ENCODE measurements around the gene VMA21. TPM values are rescaled to one million over a fixed set of nuclear protein-coding genes. Genes with fewer than 3 reads are reported as not detected.

The VMA21 gene
- total RNA-seq, 1 experiment from 2014 or later, result 117 TPM

DNA sequence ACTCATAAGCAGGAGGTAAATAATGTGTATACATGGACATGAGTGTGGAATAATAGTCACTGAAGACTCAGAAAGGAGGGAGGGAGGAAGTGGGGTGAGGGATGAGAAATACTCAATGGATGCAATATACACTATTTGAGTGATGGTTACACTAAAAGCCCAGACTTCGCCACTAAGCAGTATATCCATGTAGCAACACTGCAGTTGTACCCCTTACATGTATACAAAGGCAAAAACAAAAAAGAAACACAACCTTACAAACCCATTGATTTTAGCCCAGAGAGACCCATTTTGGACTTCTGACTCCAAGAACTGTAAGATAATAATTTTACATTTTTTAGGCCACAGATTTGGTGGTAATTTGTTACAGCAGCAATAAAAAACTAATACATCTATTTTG lies 51.5 kb downstream of the VMA21 start:
- no peaks in the 10 kb centered on the region for H3K9me3 ChIP-seq (ENCODE audit: control insufficient read depth, insufficient read depth, low read depth, low read length)
- no peaks in the 10 kb centered on the region for H3K4me1 ChIP-seq (ENCODE audit: control insufficient read depth, insufficient read depth, low read length)
- intact Hi-C loops (cut with micrococcal nuclease; ENCODE audit: unreplicated experiment) (no loop called here), in situ Hi-C loops (cut with HindIII; ENCODE audit: low pct_unique_long_range_greater_than_20kb, low sequenced_read_pairs) (no loop called here)
- H3K27me3 ChIP-seq (ENCODE audit: control insufficient read depth, insufficient read depth, low read length), result no peaks in the 10 kb centered on the region
- ChIA-PET POLR2A (no interaction called here), CTCF (no interaction called here)
- no peak overlapping the region for H3K4me3 ChIP-seq (ENCODE audit: low read depth in 2 of 2, low read length in 2 of 2)
- no peaks in the 10 kb centered on the region for H3K36me3 ChIP-seq (ENCODE audit: control insufficient read depth, insufficient read depth, low read length)
- TF ChIP-seq, protein P1, sequence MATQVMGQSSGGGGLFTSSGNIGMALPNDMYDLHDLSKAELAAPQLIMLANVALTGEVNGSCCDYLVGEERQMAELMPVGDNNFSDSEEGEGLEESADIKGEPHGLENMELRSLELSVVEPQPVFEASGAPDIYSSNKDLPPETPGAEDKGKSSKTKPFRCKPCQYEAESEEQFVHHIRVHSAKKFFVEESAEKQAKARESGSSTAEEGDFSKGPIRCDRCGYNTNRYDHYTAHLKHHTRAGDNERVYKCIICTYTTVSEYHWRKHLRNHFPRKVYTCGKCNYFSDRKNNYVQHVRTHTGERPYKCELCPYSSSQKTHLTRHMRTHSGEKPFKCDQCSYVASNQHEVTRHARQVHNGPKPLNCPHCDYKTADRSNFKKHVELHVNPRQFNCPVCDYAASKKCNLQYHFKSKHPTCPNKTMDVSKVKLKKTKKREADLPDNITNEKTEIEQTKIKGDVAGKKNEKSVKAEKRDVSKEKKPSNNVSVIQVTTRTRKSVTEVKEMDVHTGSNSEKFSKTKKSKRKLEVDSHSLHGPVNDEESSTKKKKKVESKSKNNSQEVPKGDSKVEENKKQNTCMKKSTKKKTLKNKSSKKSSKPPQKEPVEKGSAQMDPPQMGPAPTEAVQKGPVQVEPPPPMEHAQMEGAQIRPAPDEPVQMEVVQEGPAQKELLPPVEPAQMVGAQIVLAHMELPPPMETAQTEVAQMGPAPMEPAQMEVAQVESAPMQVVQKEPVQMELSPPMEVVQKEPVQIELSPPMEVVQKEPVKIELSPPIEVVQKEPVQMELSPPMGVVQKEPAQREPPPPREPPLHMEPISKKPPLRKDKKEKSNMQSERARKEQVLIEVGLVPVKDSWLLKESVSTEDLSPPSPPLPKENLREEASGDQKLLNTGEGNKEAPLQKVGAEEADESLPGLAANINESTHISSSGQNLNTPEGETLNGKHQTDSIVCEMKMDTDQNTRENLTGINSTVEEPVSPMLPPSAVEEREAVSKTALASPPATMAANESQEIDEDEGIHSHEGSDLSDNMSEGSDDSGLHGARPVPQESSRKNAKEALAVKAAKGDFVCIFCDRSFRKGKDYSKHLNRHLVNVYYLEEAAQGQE (IDR thresholded peaks at IDR 0.05; ENCODE audit: insufficient read depth in 1 of 2, low read depth in 2 of 2, low read length in 1 of 2), result no peak
- BruUV-seq (replicated peaks), result no TSS peak
- DNase-seq (ENCODE audit: low read depth, low spot score) (no peak), ATAC-seq (no peak)
- no peak overlapping the region for H3K27ac ChIP-seq (ENCODE audit: low read length)

DNA sequence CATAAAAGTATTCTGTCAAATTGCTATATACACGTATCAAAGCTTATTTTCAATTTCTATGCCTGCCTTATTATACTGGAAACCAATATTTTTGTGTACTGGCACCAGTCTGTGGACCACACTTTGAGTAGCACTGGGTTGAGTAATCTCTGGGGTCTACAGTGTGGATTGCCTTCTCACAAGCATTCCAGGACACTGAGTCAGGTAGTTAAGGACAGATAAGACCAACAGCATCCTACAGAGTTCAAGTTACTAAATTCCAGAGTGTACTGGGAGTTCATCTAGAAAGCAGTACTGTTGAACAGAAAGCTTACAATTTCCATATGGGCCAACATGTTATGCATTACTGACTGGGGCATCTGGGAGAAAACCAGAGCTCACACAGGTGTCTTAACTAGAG lies 61.8 kb downstream of the VMA21 start:
- H3K27me3 ChIP-seq (ENCODE audit: control insufficient read depth, insufficient read depth, low read length), result no peaks in the 10 kb centered on the region
- H3K4me3 ChIP-seq (ENCODE audit: low read depth in 2 of 2, low read length in 2 of 2), result no peak overlapping the region
- intact Hi-C loops (cut with micrococcal nuclease; ENCODE audit: unreplicated experiment), result no loop called here
- no peak overlapping the region for H3K27ac ChIP-seq (ENCODE audit: low read length)
- no peaks in the 10 kb centered on the region for H3K36me3 ChIP-seq (ENCODE audit: control insufficient read depth, insufficient read depth, low read length)
- H3K4me1 ChIP-seq (ENCODE audit: control insufficient read depth, insufficient read depth, low read length), result no peaks in the 10 kb centered on the region
- in situ Hi-C loops (cut with HindIII; ENCODE audit: low pct_unique_long_range_greater_than_20kb, low sequenced_read_pairs), result no loop called here
- DNase-seq (ENCODE audit: low read depth, low spot score) (no peak), ATAC-seq (no peak)
- TF ChIP-seq SIN3A (IDR thresholded peaks at IDR 0.05; ENCODE audit: borderline replicate concordance, insufficient read depth, low read depth, low read length) (no peak), TCF7L2 (IDR thresholded peaks at IDR 0.05; ENCODE audit: low read depth, low read length) (no peak), POLR2AphosphoS5 (IDR thresholded peaks at IDR 0.05; ENCODE audit: low read depth, low read length) (no peak), CTCF (IDR thresholded peaks at IDR 0.05) (no peak)
- TF ChIP-seq, protein P1 (IDR thresholded peaks at IDR 0.05; ENCODE audit: insufficient read depth in 1 of 2, low read depth in 2 of 2, low read length in 1 of 2), result no peak
- POLR2A ChIA-PET, result interaction anchor here (0.7 kb wide), 1 partner anchor 26 kb away, joined by 3 read pairs; no protein-coding TSS in a partner anchor
- no peaks in the 10 kb centered on the region for H3K9me3 ChIP-seq (ENCODE audit: control insufficient read depth, insufficient read depth, low read depth, low read length)
- BruUV-seq (replicated peaks), result no TSS peak
- CTCF ChIA-PET, result no interaction called here

Other genes with a start within 250 kb of the VMA21 start
- gene GPR50, start 220.6 kb upstream of the VMA21 start, total RNA-seq (2021; ENCODE audit: unreplicated experiment), result 0.26 TPM
- gene PASD1, start 166.5 kb downstream of the VMA21 start, total RNA-seq (2021; ENCODE audit: unreplicated experiment), result not detected

Data from Panc1 (cell line).